Upper lobe of left lung (tissue), 6 donors: ENCODE measurements around the gene GRK1. TPM values are rescaled to one million over a fixed set of nuclear protein-coding genes. Genes with fewer than 3 reads are reported as not detected.

Source experiments
- ATAC-seq, 2 donors: fragments of 200-7000 bp; cut with Tn5 transposase; one replicate each; pipeline ENCODE4 v1.9.1; 2022; ENCODE audit warnings: mild to moderate bottlenecking in 2 of 2, moderate library complexity in 2 of 2; ENCODE audit not compliant: low FRiP score in 2 of 2
- DNase-seq, 2 donors: peaks; one replicate each; pipeline ENCODE4 v3.0.0-alpha.2; 2019 to 2020
- H3K27ac ChIP-seq, 4 donors: fragments of 200-600 bp; sonication (generic); one replicate each; pipeline ENCODE4 v1.5.1; 2016 to 2019
- H3K27me3 ChIP-seq, 4 donors: fragments of 200-600 bp; sonication (generic); one replicate each; pipeline ENCODE4 v1.5.1; 2017 to 2019
- H3K36me3 ChIP-seq, 4 donors: fragments of 200-600 bp; sonication (generic); one replicate each; pipeline ENCODE4 v1.5.1; 2016 to 2019
- H3K4me1 ChIP-seq, 4 donors: fragments of 200-600 bp; sonication (generic); one replicate each; pipeline ENCODE4 v1.5.1; 2018 to 2019
- H3K4me3 ChIP-seq, 4 donors: fragments of 200-600 bp; sonication (generic); one replicate each; pipeline ENCODE4 v1.5.1; 2017 to 2019; ENCODE audit warnings: mild to moderate bottlenecking in 2 of 4, moderate library complexity in 1 of 4
- H3K9me3 ChIP-seq, 4 donors: fragments of 200-600 bp; sonication (generic); one replicate each; pipeline ENCODE4 v1.5.1; 2018 to 2019
- EP300 ChIP-seq, 4 donors: sonication (generic); formaldehyde crosslinking; IDR thresholded peaks; one replicate each; pipeline ENCODE4 v1.5.1; 2017; ENCODE audit warnings: antibody characterized with exemption in 4 of 4, control low read depth in 2 of 4
- POLR2A ChIP-seq, 4 donors: fragments of 450-650 bp; IDR thresholded peaks; one replicate each; pipeline ENCODE4 v1.5.1; 2016 to 2017; ENCODE audit warnings: antibody characterized with exemption in 4 of 4, mild to moderate bottlenecking in 2 of 4
- POLR2AphosphoS5 ChIP-seq, 2 donors: sonication (generic); formaldehyde crosslinking; IDR thresholded peaks; one replicate each; pipeline ENCODE4 v1.5.1; 2017; ENCODE audit warnings: antibody characterized with exemption in 2 of 2
- WGBS, 2 donors: methylation state at CpG; one replicate each; pipeline ENCODE4 v1.1.5; 2017 to 2018; 5-methylcytosine and 5-hydroxymethylcytosine counted together
- total RNA-seq, 6 donors: library from RNA; depleted of rRNA in 4 of 6; stranded (reverse); fragments of >200 nt in 4 of 6; gene quantifications; one replicate each; pipeline versions ENCODE4 v1.1.0 to v1.2.1, GENCODE V29; 2016 to 2021
- TF ChIP-seq, protein P1 (sequence below), 6 experiments: fragments of 450-650 bp in 4 of 6; fragments of 200-600 bp in 2 of 6; sonication (generic) in 2 of 6; IDR thresholded peaks; one replicate each; pipeline ENCODE4 v1.5.1; 2016 to 2019; ENCODE audit warnings: antibody characterized with exemption in 6 of 6
- donor health status: DM: no; HTN: no; CAD: no; lungs with moderate emphysema.
- donor health status: DM: no; HTN: yes; CAD: no; lungs with severe emphysema.

Gene GRK1
- total RNA-seq, 6 donors from 2014 or later: 0.15 to 5.2 TPM; not detected in 4

DNA sequence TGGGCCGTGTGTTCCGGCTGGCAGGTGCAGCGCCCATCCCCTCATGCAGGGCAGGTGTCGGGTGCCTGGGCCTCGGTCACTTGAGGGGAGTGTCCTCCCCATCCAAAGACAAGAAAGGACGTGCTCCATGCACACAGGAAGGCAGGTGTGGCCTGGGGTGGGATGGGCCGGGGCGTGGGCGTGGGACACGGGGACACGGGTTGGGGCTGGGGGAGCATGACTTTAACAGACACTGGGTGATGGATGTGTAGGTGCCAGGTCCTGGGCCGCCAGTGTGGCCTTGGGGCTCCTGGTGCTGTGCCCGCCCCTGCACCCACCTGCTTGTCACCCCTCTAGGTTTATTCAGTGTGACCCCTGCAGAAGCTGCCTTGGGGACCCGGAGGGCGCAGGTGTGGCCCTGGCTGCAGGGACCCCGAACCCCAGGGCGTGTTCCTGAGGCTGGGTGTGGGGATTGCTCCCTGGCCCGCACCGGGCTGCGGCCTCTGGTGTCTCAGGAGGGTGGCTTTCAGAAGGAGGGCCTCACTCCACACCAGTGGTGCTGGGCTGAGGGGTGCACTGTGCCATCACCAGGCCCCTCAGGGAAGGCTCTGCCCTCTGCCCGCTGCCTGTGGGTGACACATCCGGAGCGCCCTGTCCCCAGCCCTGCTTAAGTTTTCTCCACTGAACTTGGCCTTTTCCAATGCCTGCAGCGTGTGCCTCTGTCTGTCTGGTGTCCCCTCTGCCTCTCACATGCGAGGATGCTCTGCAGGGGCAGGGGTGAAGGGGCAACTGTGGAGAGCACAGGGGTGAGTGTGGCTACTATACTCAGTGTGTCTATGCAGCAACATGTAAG lies 97.2 kb downstream of the GRK1 start:
- DNase-seq: no peak
- 81 to 91% methylated on average over 10 to 25 of the region's 25 CpGs for WGBS, 2 donors
- no peaks in the 10 kb centered on the region for H3K9me3 ChIP-seq
- peaks cover 4 to 8% (median 8%) of the 10 kb centered on the region in 4 donors for H3K4me1 ChIP-seq
- no peak overlapping the region for H3K27ac ChIP-seq
- H3K36me3 ChIP-seq: no peaks in the 10 kb centered on the region
- TF ChIP-seq, protein P1, sequence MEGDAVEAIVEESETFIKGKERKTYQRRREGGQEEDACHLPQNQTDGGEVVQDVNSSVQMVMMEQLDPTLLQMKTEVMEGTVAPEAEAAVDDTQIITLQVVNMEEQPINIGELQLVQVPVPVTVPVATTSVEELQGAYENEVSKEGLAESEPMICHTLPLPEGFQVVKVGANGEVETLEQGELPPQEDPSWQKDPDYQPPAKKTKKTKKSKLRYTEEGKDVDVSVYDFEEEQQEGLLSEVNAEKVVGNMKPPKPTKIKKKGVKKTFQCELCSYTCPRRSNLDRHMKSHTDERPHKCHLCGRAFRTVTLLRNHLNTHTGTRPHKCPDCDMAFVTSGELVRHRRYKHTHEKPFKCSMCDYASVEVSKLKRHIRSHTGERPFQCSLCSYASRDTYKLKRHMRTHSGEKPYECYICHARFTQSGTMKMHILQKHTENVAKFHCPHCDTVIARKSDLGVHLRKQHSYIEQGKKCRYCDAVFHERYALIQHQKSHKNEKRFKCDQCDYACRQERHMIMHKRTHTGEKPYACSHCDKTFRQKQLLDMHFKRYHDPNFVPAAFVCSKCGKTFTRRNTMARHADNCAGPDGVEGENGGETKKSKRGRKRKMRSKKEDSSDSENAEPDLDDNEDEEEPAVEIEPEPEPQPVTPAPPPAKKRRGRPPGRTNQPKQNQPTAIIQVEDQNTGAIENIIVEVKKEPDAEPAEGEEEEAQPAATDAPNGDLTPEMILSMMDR (IDR thresholded peaks at IDR 0.05): no peak
- TF ChIP-seq POLR2A (IDR thresholded peaks at IDR 0.05) (no peak), EP300 (IDR thresholded peaks at IDR 0.05) (no peak), POLR2AphosphoS5 (IDR thresholded peaks at IDR 0.05) (no peak)
- no peak for ATAC-seq
- H3K27me3 ChIP-seq: no peaks in the 10 kb centered on the region
- no peak overlapping the region for H3K4me3 ChIP-seq

DNA sequence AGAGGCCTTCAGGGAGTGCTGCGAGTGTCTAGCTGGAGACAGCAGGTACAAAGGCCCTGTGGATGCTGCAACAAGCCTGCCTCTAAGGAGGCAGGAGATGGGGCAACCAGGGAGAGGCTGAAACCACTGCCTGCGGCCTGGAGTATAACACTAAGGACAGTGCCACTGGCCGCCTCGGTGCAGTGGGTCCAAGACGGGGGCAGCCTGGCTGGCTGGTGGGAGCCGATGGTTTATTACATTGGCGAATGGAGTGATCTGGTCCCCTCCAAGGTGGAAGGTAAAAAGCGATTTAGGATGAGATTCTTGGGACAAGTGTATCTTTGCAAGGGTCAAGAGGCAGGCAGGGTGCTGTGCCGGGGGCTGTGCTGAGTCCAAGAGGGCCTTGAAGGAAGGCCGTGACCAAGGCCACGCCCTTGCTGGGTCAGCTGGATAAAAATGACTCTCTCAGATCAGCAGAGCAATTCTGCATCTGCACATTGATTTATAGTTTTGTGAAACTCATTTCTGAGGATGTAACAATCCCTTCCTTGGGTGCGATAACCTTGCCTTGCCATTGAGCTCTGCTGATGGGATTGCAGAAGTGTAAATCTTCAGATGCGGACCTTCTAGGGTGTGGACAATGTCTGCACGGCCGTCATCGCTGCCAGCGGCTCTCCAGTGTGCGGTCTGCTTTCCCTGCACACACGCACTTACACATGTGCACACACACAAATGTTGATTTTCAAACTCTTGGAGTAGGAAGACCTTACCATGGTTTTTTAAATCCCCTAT lies 98.0 kb downstream of the GRK1 start:
- ATAC-seq: no peak
- DNase-seq: no peak
- H3K9me3 ChIP-seq: no peaks in the 10 kb centered on the region
- H3K4me1 ChIP-seq: peaks cover under 1 to 4% (median under 1%) of the 10 kb centered on the region in 4 donors
- no peak overlapping the region for H3K4me3 ChIP-seq
- no peaks in the 10 kb centered on the region for H3K27me3 ChIP-seq
- TF ChIP-seq EP300 (IDR thresholded peaks at IDR 0.05) (no peak), POLR2A (IDR thresholded peaks at IDR 0.05) (no peak), POLR2AphosphoS5 (IDR thresholded peaks at IDR 0.05) (no peak)
- TF ChIP-seq, protein P1 (IDR thresholded peaks at IDR 0.05): no peak
- no peaks in the 10 kb centered on the region for H3K36me3 ChIP-seq
- H3K27ac ChIP-seq: no peak overlapping the region
- 89 to 90% methylated on average over 19 of the region's 19 CpGs for WGBS, 2 donors

DNA sequence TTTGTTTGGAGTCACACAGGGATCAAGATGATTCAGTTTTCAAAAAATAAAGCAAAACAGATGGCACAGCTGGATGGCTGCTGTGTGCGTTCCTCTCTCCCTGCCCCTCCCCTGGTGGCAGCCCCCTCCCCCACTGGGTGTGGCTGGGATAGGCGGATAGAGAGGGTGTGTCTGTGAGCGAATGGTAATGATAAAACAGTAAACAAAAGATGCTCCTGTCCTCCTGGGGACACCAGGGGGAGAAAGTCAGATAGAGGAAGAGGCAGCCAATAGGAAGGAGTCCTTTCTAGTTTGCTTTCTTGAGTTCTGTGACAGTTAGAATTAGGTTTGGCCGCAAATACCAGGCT lies 98.5 kb downstream of the GRK1 start:
- no peak for TF ChIP-seq POLR2AphosphoS5 (IDR thresholded peaks at IDR 0.05)
- no peak for TF ChIP-seq POLR2A (IDR thresholded peaks at IDR 0.05)
- TF ChIP-seq, protein P1 (IDR thresholded peaks at IDR 0.05): no peak
- H3K4me3 ChIP-seq: no peak overlapping the region
- no peaks in the 10 kb centered on the region for H3K4me1 ChIP-seq
- no peaks in the 10 kb centered on the region for H3K27me3 ChIP-seq
- no peak for ATAC-seq
- H3K27ac ChIP-seq: no peak overlapping the region
- DNase-seq: no peak
- H3K36me3 ChIP-seq: no peaks in the 10 kb centered on the region
- 56 to 62% methylated on average over 4 of the region's 4 CpGs for WGBS, 2 donors
- H3K9me3 ChIP-seq: no peaks in the 10 kb centered on the region

DNA sequence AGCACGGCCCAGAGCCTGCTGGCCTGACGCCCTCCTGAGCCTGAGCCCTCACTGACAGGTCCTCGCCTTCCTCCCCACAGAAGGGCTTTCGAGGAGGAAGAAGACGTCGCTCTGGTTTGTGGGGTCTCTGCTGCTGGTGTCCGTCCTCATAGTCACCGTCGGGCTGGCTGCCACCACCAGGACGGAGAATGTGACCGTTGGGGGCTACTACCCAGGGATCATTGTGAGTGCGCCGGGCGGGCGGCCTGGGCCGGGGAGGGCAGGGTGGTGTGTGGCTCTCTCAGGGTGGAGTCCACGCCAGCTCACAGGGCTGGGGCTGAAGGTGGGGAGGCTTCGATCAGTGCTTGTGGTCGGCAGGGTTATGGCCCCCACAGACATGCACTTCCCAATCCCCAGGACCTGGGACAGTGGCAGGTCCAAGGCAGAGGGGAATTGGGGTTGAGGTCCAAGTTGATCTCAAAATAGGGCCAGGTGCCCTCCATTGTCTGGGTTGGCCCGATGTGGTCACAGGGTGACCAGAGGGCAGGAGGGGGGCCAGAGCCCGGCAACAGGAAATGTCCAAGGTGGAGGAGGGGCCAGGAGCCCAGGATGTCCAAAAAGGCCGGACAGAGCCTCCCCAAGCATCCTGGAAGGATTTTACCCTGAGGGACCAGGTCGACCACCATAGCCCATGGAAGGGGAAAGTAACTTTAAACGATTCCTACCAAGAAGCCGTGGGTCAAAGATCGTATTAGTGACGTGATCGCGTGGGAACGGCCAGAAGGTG lies 99.2 kb downstream of the GRK1 start:
- no peaks in the 10 kb centered on the region for H3K27me3 ChIP-seq
- no peak for ATAC-seq
- no peaks in the 10 kb centered on the region for H3K9me3 ChIP-seq
- peaks cover 0 to 5% (median 0%) of the 10 kb centered on the region in 4 donors for H3K4me1 ChIP-seq
- WGBS, 2 donors: 81 to 84% methylated on average over 27 to 30 of the region's 30 CpGs
- no peak overlapping the region for H3K4me3 ChIP-seq
- H3K27ac ChIP-seq: no peak overlapping the region
- H3K36me3 ChIP-seq: no peaks in the 10 kb centered on the region
- DNase-seq: peak in 1 of 2 donors; percentile 79
- TF ChIP-seq POLR2AphosphoS5 (IDR thresholded peaks at IDR 0.05) (no peak), EP300 (IDR thresholded peaks at IDR 0.05) (no peak), POLR2A (IDR thresholded peaks at IDR 0.05) (no peak)
- TF ChIP-seq, protein P1 (IDR thresholded peaks at IDR 0.05): no peak
